DMS79 (cell line): Measurements from ENCODE around the gene FOXC2.

Experiments used
- DNase-seq: peaks from one replicate; lab custom pipeline; 2025; lab: John Stamatoyannopoulos, UW

FOXC2 gene

GRCh38 chr16:86566601-86566965 lies at the start of gene FOXC2:
TSS of gene FOXC2 (plus strand) at chr16:86566829. CDS start at chr16:86567336, 507 bp downstream.
- DNase-seq = no peak

- no peak for DNase-seq
Measured at GRCh38 chr16:86517033-86517432, 49.6 kb upstream of the FOXC2 start.

- DNase-seq = no peak
Measured at GRCh38 chr16:86517652-86518258, 48.9 kb upstream of the FOXC2 start.

- DNase-seq = no peak
Measured at GRCh38 chr16:86519007-86519648, 47.5 kb upstream of the FOXC2 start.

DNA sequence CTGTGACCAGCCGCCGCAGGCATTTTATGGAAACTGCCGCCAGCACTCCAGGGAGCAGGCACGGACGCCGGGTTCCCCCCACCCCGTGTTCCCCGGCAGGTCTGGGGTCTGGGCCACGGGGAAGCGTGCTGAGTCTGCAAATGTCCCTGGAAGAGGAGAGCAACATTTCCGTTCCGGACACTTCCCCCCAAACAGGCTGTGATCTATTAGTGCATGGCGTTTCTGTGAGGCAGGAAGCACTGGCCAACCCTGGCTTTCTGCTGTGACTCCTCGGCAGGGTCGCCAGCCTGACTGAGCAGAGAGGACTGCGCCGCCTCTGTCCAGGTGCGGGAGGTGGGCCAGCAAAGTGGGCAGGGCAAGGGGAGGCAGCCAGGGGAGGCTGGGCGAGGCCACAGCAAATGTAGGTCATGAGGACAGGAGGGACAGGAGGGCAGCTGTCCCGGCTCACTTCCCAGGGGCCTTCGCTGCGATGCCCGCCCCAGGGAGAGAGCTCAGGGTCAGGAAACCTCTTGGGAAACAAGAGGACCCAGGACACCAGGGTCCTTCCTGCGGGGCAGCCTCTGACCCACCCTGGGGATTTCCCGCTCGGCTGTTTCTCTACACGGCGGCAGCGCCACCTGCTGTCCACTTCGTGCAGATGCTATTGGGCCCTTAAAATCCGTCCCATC lies 46.8 kb upstream of the FOXC2 start:
- DNase-seq = no peak

DNA sequence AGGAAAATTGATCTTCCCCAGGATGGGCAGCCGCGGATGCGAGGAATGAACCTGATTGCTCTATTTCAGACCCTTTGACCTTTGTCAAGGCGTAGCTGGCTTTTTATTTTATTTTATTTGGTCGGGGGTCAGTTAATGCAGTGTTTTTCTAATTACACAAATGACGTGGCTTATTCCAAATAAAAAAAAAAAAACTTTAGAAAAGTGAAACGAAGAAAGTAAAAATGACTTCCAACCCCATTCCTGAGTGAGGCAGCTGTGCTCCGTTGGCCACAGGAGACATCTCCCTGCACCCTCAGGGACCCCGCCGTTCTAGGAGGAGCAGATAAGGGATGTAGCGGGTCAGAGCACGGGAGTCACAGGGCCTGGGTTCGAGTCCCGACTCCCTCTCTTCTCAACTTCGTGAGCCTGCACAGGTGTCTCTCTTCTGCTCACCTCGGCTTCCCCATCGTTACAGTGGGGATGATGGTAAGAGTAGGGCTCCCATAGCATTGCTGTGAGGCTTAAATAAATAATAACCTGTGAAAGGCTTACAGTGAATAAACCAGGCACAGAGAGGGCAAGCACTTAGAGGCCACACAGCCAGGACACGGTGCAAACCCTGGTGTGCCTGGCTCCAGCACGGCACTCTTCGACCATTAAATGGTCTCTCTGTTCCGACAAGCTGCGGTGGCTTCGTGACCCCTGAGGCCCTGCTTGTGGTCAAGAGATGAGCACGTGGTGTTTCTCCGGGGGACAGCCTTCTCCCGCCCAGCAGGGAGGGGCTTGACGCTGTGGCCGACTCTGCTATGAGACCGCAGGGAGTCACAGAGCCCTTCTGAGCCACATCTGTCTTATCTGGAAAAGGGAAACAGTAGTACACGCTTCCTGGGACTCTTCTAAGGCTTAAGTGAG lies 46.1 kb upstream of the FOXC2 start:
- DNase-seq = no peak

DNA sequence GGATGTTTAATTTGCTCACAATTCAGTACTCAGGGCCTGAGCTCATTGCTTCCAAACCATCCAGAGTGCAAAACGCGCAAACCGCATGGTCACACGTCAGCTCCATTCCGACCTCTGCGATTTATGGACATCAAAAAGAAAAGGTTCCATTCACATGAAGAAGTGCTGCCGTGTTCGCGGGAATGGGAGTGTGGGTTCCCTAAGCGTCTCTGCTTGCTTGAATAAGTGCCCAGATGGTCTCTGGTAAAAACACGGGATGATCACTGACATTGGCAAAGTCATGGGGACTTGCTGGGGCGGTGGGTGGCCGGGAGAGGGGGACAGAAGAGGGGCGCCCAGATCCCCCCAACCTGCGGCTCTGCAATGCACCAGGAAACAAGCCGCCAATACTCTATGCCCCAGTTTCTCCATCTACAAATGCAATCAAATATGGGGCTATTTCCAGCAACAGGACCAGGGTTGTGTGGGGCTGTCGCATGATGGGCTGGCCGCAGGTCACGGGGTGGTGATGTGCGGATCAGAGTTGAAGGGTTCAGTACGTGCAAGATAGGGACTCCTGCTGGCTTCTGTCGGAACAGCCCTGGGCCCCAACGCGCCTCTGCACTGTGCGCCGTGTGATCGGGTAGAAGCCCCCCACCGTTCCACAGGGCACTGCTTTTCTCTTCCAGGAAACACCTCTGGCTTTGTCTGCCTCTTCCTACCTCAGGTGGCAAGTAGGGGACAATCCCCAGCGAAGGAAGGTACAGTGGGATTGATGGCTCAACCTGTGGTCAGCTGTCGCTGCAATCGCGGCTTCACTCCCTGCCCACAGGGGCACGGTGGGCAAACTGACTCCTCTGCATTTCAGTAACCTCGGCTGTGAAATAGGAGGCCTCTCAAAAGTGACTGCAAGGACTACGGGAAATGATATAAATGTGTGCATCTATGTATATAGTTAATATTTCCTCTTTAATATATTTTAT lies 45.1 kb upstream of the FOXC2 start:
- no peak for DNase-seq

DNA sequence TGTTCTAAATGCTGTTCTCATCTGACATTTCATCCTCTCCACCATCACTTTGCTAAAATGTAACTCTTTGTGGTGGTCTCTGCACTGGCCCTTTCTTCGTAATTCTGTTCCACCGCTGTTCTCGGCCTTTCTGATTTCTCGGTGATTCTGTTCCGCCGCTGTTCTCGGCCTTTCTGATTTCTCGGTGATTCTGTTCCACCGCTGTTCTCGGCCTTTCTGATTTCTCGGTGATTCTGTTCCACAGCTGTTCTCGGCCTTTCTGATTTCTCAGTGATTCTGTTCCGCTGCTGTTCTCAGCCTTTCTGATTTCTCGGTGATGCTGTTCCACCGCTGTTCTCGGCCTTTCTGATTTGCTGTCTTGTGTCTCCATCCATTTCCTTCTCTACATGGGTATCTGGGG lies 44.0 kb upstream of the FOXC2 start:
- DNase-seq = no peak

DNA sequence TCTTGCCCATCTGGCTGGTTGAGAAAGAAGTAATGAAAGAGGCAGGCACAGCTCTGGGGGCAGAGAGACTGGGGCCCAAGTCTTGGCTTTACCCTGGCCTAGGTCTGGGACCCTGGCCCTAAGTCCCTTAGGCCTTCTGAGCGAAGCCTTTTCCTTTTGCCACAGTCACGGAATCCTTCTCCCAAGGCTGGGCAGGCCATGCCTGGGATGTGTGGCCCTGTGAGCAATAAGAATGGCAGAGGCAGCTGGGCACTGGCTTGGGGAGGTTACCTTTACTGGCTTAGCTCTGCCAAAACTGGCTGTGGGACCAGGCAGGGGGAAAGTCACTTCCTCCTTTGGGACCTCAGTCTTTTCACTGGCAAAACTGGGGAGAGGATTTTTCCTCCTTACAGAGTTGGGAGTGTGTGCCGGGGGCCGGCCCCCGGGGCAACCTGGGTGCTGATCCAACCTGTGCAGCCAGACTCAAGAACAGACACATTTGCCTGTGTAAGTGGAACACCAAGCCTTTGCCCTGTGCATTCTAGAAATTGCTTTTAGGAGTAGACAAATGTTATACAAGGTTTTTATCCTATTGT lies 43.4 kb upstream of the FOXC2 start:
- DNase-seq = no peak

GRCh38 chr16:86524029-86524428 lies 42.6 kb upstream of the FOXC2 start:
- DNase-seq = no peak

GRCh38 chr16:86525696-86526095 lies 40.9 kb upstream of the FOXC2 start:
- no peak for DNase-seq

DNA sequence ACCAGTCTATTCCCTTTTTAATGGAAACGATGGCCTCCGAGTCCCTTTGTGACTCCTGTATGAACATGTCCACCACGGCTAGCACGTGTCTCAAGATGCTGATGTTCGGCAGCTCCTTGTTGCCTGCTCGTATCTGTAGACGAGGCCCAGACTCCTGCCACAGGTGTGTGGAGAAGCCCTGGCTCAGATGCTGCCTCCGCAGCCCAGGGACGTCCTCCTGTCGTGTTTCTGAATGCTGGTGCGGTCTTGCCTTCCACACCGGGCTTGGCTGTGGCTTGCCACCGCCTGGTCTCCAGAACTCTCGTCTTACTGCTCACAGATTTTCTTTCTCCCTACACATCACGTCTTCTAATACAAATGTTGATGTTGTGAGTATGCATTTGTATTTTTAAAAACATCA lies 39.3 kb upstream of the FOXC2 start:
- DNase-seq = no peak

GRCh38 chr16:86528061-86528929 lies 38.3 kb upstream of the FOXC2 start:
- no peak for DNase-seq

GRCh38 chr16:86529160-86529559 lies 37.5 kb upstream of the FOXC2 start:
- no peak for DNase-seq

DNA sequence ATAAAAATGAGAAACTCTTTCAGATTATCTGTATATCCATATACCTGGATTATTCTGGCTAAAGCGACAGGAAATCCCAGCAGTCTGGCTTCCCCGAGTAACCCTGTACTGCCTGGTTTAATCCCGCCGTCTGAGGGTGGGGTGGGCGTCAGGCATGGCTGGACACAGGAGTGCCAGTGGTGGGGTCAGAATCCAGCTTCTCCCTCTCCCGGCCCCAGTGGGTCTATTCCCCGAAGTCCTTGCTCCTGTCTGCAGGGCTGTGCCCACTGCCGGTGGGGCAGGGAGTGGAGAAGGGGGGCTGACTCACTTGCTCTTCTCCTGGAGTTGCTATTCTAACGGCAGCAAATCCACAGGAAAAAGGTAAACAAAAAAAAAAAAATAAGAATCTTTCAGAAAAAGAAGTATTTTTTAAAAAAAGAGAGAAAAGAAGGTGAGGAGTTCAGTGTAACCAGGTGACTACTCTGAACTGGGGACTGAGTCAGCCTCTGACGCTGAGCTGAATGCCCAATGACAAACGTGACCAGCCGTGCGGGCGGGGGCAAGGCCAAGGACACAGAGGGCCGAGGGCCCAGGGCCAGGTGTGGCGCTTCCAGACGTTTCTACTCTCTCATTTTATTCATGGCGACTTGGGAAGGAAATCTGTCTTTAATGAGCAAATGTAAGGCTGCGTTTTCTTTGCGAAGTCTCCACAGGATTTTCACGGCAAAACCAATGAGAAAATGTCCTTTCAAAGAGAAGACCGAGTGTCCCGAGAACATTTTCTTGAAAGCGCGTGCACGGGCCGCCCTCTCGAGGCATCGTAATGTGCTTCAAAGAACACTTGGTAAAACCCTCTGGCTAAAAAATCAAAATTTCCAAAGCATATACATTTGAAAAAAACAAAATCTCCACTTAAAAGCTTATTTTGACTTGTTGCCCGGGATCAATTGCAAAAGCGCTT lies 36.1 kb upstream of the FOXC2 start:
- DNase-seq = no peak

- DNase-seq = no peak
Measured at GRCh38 chr16:86531191-86531545, 35.5 kb upstream of the FOXC2 start.

DNA sequence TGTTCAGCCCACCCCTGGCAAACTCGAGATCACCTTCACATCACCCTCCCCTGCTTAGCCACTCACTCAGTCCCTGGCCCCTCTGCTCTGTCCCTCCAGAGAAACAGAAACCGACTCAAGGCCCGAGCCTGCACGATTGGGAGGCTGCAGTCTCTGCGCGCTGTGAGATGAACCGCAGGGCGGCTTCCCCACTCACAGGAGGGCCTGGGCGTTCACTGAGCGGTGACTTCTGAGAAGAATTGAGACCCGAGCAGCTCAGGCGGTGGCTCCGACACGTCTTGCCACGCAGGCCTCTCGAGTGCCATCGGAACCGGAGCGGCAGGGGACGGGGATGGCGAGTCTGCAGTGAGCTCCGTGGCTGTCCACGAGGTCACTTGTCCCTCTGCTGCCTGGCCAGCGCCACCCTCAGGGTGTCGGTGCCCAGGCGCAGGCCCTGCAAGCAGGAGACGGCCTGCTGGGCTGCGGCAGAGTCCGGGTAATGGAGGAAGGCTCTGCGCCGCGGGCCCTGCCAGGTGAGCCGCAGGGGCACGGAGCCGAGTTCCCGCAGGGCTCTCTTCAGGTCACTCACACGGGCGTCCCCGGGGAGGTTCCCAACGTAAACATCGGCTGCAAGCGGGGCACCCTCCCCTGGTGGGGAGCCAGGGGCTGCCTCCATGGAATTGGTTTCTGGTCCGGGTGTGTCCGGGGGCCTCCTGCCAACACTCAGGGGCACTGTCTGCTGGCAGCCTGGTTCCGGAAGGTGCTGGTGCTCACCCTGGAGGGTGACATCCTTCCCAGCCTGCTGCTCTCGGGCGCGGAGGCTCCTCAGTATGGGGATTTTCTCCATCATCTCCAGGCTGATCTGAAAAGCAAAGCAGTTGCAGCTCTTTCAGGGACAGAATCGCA lies 34.7 kb upstream of the FOXC2 start:
- DNase-seq = no peak

DNA sequence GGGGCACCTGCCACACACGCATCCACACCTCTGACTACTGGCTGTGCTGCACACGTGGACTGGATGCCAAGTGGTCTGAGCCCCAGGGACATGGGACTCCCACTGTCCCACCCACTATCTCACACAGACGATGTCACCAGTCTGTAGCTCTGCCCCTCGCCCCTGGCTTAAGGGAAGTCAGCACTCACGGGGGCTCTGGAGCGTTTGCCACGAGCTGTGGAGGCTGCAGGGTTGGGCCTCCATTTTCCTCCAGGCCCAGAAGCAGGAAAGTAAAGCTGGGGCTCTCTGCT lies 34.2 kb upstream of the FOXC2 start:
- DNase-seq = no peak
